ENCODE results near the gene TENM3.

Gene TENM3

GRCh38 chr4:182273191-182273935, 30.2 kb downstream of the TENM3 start:
- TF ChIP-seq ZFX (IDR thresholded peaks at IDR 0.05; ENCODE audit: borderline replicate concordance) (no peak), CTCF (IDR thresholded peaks at IDR 0.05) (no peak)
- no peak overlapping the region for H3K27ac ChIP-seq

- TF ChIP-seq ZFX (IDR thresholded peaks at IDR 0.05; ENCODE audit: borderline replicate concordance) (no peak), CTCF (IDR thresholded peaks at IDR 0.05) (no peak)
- no peak overlapping the region for H3K27ac ChIP-seq
Measured at GRCh38 chr4:182276210-182277109, 33.3 kb downstream of the TENM3 start.

- no peak for TF ChIP-seq ZFX (IDR thresholded peaks at IDR 0.05; ENCODE audit: borderline replicate concordance)
- H3K27ac ChIP-seq, result no peak overlapping the region
Measured at GRCh38 chr4:182277377-182277776, 34.2 kb downstream of the TENM3 start.

- no peak overlapping the region for H3K27ac ChIP-seq
- TF ChIP-seq CTCF (IDR thresholded peaks at IDR 0.05) (no peak), ZFX (IDR thresholded peaks at IDR 0.05; ENCODE audit: borderline replicate concordance) (no peak)
Measured at GRCh38 chr4:182278729-182279128, 35.5 kb downstream of the TENM3 start.

GRCh38 chr4:182280436-182281111, 37.4 kb downstream of the TENM3 start:
- no peak overlapping the region for H3K27ac ChIP-seq
- no peak for TF ChIP-seq ZFX (IDR thresholded peaks at IDR 0.05; ENCODE audit: borderline replicate concordance)
- TF ChIP-seq CTCF (IDR thresholded peaks at IDR 0.05), result no peak

GRCh38 chr4:182286035-182286434, 42.8 kb downstream of the TENM3 start:
- TF ChIP-seq CTCF (IDR thresholded peaks at IDR 0.05) (no peak), ZFX (IDR thresholded peaks at IDR 0.05; ENCODE audit: borderline replicate concordance) (no peak)
- no peak overlapping the region for H3K27ac ChIP-seq

- H3K27ac ChIP-seq, result no peak overlapping the region
- no peak for TF ChIP-seq CTCF (IDR thresholded peaks at IDR 0.05)
- TF ChIP-seq ZFX (IDR thresholded peaks at IDR 0.05; ENCODE audit: borderline replicate concordance), result no peak
Measured at GRCh38 chr4:182286931-182287330, 43.7 kb downstream of the TENM3 start.
